Measurements from ENCODE around the gene ASTN2.

ASTN2 gene

DNA sequence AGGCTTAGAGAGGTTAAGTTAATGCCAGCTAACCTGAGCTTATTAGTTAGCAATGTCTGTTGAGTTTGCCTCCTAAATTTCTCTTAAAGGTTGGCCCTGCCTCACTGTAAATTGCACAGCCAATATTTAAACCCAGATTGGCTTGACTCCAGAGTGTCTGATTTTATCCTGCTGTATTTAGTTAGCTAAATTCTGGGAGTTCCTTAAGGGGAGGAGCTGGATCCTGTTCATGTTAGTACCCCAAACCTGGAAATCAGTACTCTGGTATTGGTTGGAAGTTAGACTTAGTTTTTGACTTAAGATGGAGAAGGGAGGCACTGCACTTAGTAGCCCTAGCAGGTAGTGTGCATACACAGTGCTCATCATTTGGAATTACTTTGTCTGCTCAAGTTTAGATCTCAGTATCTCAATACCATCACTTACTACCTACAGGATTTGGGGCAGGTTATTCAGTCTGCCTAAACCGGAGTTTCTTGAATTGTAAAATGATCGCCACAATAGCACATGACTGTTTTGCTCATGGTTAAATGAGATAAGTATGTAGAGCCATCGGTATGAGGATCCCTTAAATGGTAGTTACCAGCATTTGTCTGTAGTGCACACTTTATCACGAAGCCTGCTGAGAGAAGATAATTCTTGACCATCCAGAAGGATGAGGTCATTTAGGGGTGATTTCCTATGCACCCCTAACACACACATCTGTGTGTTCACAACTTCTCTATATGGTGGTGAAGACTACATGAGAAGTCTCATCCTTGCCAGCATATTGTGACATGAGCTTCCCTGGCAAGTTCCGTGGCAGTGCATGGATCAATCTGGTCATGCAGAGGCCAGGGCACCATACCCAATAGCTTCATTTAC is 992.5 kb downstream of the ASTN2 start:
- H3K9me3 ChIP-seq (ENCODE audit: severe bottlenecking): no peaks in the 10 kb centered on the region
- H3K27ac ChIP-seq: no peak overlapping the region
- no peak overlapping the region for H3K4me3 ChIP-seq (ENCODE audit: low read depth, low read length)
- peaks cover 31% of the 10 kb centered on the region for H3K36me3 ChIP-seq
- no peak for DNase-seq
- TF ChIP-seq, protein P1, sequence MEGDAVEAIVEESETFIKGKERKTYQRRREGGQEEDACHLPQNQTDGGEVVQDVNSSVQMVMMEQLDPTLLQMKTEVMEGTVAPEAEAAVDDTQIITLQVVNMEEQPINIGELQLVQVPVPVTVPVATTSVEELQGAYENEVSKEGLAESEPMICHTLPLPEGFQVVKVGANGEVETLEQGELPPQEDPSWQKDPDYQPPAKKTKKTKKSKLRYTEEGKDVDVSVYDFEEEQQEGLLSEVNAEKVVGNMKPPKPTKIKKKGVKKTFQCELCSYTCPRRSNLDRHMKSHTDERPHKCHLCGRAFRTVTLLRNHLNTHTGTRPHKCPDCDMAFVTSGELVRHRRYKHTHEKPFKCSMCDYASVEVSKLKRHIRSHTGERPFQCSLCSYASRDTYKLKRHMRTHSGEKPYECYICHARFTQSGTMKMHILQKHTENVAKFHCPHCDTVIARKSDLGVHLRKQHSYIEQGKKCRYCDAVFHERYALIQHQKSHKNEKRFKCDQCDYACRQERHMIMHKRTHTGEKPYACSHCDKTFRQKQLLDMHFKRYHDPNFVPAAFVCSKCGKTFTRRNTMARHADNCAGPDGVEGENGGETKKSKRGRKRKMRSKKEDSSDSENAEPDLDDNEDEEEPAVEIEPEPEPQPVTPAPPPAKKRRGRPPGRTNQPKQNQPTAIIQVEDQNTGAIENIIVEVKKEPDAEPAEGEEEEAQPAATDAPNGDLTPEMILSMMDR (IDR thresholded peaks at IDR 0.05; ENCODE audit: low read depth, low read length): no peak
- H3K27me3 ChIP-seq (ENCODE audit: insufficient read depth, low read depth, severe bottlenecking): no peaks in the 10 kb centered on the region

DNA sequence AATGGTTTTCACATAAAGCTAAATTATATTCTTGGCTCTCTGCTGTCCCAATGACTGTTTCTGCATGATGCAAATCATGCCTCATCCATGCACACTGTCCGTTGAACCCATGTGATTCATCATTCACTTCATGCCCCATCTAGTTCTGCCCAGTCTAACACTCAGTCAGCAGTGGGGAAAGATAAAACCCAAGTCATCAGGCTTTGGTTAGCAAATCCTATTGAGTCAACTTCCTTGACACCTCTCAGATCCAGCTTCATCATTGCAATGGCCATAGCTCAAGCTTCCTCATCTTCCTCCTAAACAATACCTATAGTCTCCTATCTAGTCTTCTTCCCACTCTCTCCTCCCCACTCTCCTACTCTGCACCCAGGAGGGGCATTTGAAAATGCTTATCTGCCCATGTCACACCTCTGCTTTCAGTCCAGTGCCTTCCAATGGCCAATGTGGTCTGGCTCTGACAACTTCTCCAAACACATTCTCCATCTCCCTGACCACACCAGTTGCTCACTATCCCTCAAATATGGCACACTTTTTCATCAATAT is 993.8 kb downstream of the ASTN2 start:
- Histone ChIP-seq H3K36me3 (peaks cover 35% of the 10 kb centered on the region), H3K27me3 (ENCODE audit: insufficient read depth, low read depth, severe bottlenecking) (no peaks in the 10 kb centered on the region), H3K9me3 (ENCODE audit: severe bottlenecking) (no peaks in the 10 kb centered on the region), H3K27ac (no peak overlapping the region), H3K4me3 (ENCODE audit: low read depth, low read length) (no peak overlapping the region)
- TF ChIP-seq, protein P1 (IDR thresholded peaks at IDR 0.05; ENCODE audit: low read depth, low read length): no peak
- DNase-seq: no peak

DNA sequence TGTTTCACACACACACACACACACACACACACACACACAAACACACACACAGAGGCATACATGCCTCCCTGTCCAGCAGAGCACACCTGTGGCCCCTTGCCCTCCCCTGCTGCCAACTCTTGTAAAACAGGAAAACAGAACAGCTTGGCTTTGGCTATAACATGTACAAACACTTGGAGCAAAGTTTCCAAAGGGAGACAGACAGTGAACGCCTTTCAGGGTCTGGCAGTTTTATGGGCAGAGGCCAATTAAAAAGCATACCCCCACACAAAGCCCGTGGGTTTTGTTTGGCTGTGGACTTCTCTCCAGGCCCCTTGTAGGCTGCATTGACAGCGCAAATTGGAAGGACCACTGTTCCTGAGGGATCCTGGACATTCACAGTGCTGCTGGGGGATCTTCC is 995.7 kb downstream of the ASTN2 start:
- Histone ChIP-seq H3K27ac (no peak overlapping the region), H3K4me3 (ENCODE audit: low read depth, low read length) (no peak overlapping the region), H3K36me3 (peaks cover 29% of the 10 kb centered on the region), H3K9me3 (ENCODE audit: severe bottlenecking) (no peaks in the 10 kb centered on the region), H3K27me3 (ENCODE audit: insufficient read depth, low read depth, severe bottlenecking) (no peaks in the 10 kb centered on the region)
- no peak for DNase-seq
- TF ChIP-seq, protein P1 (IDR thresholded peaks at IDR 0.05; ENCODE audit: low read depth, low read length): no peak

DNA sequence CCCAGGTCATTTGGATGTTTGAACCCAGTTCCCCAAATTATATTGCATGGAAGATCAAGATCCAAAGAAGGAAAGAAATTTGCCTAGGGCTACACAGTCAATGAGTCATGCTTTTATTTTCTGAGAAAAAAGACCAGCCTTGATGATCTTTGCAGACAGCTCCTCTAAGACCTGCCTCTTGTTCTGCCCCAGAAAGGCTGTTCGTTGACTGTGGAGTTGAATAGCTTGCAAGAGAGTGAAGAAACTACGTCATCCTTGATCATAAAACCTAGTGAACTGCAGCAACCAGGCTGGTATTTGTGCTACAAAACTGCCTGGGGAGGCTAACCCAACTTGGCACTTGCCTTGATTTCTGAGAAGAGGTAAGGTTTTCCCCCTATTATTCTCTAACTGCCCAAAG is 997.4 kb downstream of the ASTN2 start:
- H3K9me3 ChIP-seq (ENCODE audit: severe bottlenecking): no peaks in the 10 kb centered on the region
- DNase-seq: no peak
- H3K27me3 ChIP-seq (ENCODE audit: insufficient read depth, low read depth, severe bottlenecking): no peaks in the 10 kb centered on the region
- peaks cover 27% of the 10 kb centered on the region for H3K36me3 ChIP-seq
- no peak overlapping the region for H3K4me3 ChIP-seq (ENCODE audit: low read depth, low read length)
- TF ChIP-seq, protein P1 (IDR thresholded peaks at IDR 0.05; ENCODE audit: low read depth, low read length): no peak
- no peak overlapping the region for H3K27ac ChIP-seq

DNA sequence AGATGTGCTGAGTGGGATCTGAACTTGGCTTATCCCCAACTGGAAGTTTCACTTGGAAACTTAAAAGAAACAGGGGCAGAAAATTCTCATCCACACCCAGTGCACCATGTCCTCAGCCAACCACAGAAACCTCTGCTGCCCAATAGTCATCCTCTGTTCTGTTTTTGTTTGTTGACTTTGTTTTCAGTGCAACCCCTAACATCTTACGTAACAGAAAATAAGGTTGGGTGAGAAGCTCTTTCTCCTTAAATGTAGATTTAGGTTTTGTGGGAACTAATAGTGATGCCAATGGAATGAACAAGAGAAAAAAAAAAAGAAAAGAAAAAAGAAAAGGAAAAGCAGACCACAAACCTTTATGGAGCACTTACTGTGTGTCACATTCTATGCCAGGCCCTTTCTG is 998.4 kb downstream of the ASTN2 start:
- no peak overlapping the region for H3K4me3 ChIP-seq (ENCODE audit: low read depth, low read length)

More for the DNA sequence above, 998.4 kb downstream of the ASTN2 start:
- Histone ChIP-seq H3K27ac (no peak overlapping the region), H3K36me3 (peaks cover 26% of the 10 kb centered on the region), H3K27me3 (ENCODE audit: insufficient read depth, low read depth, severe bottlenecking) (no peaks in the 10 kb centered on the region), H3K9me3 (ENCODE audit: severe bottlenecking) (no peaks in the 10 kb centered on the region)
- TF ChIP-seq, protein P1 (IDR thresholded peaks at IDR 0.05; ENCODE audit: low read depth, low read length): no peak
- DNase-seq: no peak
